Epithelial cell of proximal tubule (primary cell): Measurements from ENCODE around the gene FMNL3. TPM values are rescaled to one million over a fixed set of nuclear protein-coding genes. Genes with fewer than 3 reads are reported as not detected.

Experiments
- DNase-seq: peaks from one replicate; pipeline ENCODE4 v3.0.0-alpha.2; 2011; ENCODE audit warnings: low read depth
- H3K4me3 ChIP-seq: 2 replicates; pipeline ENCODE4 v1.5.1; 2011; ENCODE audit warnings: low read depth, mild to moderate bottlenecking, low read length
- CTCF ChIP-seq: conservative IDR thresholded peaks from 2 replicates; pipeline ENCODE4 v1.5.1; 2012; ENCODE audit warnings: low read depth, mild to moderate bottlenecking, low read length
- total RNA-seq: library from RNA; depleted of rRNA; stranded (reverse); fragments of >200 nt; gene quantifications from 2 replicates; pipeline ENCODE4 v1.2.3, GENCODE V29; 2015

The FMNL3 gene
- total RNA-seq, 1 donor from 2014 or later: 21.7 TPM

- no peak for TF ChIP-seq CTCF
- no peak for DNase-seq
- H3K4me3 ChIP-seq: peak overlapping the region; percentile 95
Observed at GRCh38 chr12:49705479-49706134, 1.6 kb downstream of the FMNL3 start.

GRCh38 chr12:49703647-49704137, 3.5 kb downstream of the FMNL3 start:
- TF ChIP-seq CTCF: no peak
- no peak for DNase-seq
- no peak overlapping the region for H3K4me3 ChIP-seq

GRCh38 chr12:49702676-49703215, 4.5 kb downstream of the FMNL3 start:
- no peak for TF ChIP-seq CTCF
- H3K4me3 ChIP-seq: no peak overlapping the region
- no peak for DNase-seq

GRCh38 chr12:49702009-49702408, 5.2 kb downstream of the FMNL3 start:
- TF ChIP-seq CTCF: no peak
- H3K4me3 ChIP-seq: no peak overlapping the region
- no peak for DNase-seq

GRCh38 chr12:49698619-49699545, 8.3 kb downstream of the FMNL3 start:
- peak overlapping the region; percentile 40 for H3K4me3 ChIP-seq
- no peak for TF ChIP-seq CTCF
- DNase-seq: peak; percentile 56

GRCh38 chr12:49697808-49698207, 9.4 kb downstream of the FMNL3 start:
- DNase-seq: no peak
- no peak for TF ChIP-seq CTCF
- no peak overlapping the region for H3K4me3 ChIP-seq
